HCT116 (cell line): ENCODE results near the gene PPM1H.

Experiments used
- CTCF ChIP-seq, 3 experiments: fragments of 200-600 bp in 1 of 3; sonication (generic) in 1 of 3; IDR thresholded peaks in 2 of 3; conservative IDR thresholded peaks in 1 of 3; 2 replicates each; pipeline ENCODE4 v1.5.1; 2012 to 2017; ENCODE audit warnings: low read depth in 2 of 3, low read length in 2 of 3, antibody characterized with exemption in 1 of 3, borderline replicate concordance in 1 of 3, control low read depth in 1 of 3, mild to moderate bottlenecking in 1 of 3, mixed read lengths in 1 of 3, mixed run types in 1 of 3, moderate library complexity in 1 of 3; ENCODE audit not compliant: insufficient read depth in 1 of 3
- EGR1 ChIP-seq: IDR thresholded peaks from 2 replicates; pipeline ENCODE4 v1.6.1; 2012; ENCODE audit warnings: low read depth
- EZH2 ChIP-seq: fragments of 200-600 bp; sonication (generic); IDR thresholded peaks from 2 replicates; pipeline ENCODE4 v1.6.1; 2017; ENCODE audit warnings: antibody characterized with exemption, mixed run types
- EZH2phosphoT487 ChIP-seq: fragments of 200-600 bp; IDR thresholded peaks from 2 replicates; pipeline ENCODE4 v1.6.1; 2018; ENCODE audit warnings: antibody characterized with exemption, borderline replicate concordance
- FOSL1 ChIP-seq: IDR thresholded peaks from 2 replicates; pipeline ENCODE4 v1.6.1; 2012; ENCODE audit warnings: low read depth
- MAX ChIP-seq: IDR thresholded peaks from 2 replicates; pipeline ENCODE4 v1.6.1; 2012
- POLR2A ChIP-seq: IDR thresholded peaks from 2 replicates; pipeline ENCODE4 v1.7.0; 2011; ENCODE audit warnings: borderline replicate concordance; ENCODE audit not compliant: insufficient read depth, insufficient read length; ENCODE audit errors: extremely low read depth
- REST ChIP-seq: IDR thresholded peaks from 2 replicates; pipeline ENCODE4 v1.6.1; 2012; ENCODE audit warnings: low read depth
- SRF ChIP-seq: IDR thresholded peaks from 2 replicates; pipeline ENCODE4 v1.6.1; 2012; ENCODE audit warnings: low read depth
- YY1 ChIP-seq: IDR thresholded peaks from 2 replicates; pipeline ENCODE4 v1.6.1; 2011; ENCODE audit warnings: low read length, low read depth, moderate library complexity, mild to moderate bottlenecking; ENCODE audit not compliant: insufficient replicate concordance; ENCODE audit errors: extremely low read depth
- ZBTB33 ChIP-seq: IDR thresholded peaks from 2 replicates; pipeline ENCODE4 v1.6.1; 2011; ENCODE audit warnings: mild to moderate bottlenecking, low read length, moderate library complexity; ENCODE audit not compliant: insufficient replicate concordance; ENCODE audit errors: extremely low read depth
- ZNF274 ChIP-seq: fragments of 200-500 bp; sonication (Bioruptor generic); IDR thresholded peaks from 2 replicates; pipeline ENCODE4 v1.6.1; 2014; ENCODE audit warnings: mild to moderate bottlenecking, low read depth, low read length, inconsistent platforms
- TF ChIP-seq, protein P1 (sequence below): IDR thresholded peaks from 2 replicates; pipeline ENCODE4 v1.6.1; 2012

DNA sequence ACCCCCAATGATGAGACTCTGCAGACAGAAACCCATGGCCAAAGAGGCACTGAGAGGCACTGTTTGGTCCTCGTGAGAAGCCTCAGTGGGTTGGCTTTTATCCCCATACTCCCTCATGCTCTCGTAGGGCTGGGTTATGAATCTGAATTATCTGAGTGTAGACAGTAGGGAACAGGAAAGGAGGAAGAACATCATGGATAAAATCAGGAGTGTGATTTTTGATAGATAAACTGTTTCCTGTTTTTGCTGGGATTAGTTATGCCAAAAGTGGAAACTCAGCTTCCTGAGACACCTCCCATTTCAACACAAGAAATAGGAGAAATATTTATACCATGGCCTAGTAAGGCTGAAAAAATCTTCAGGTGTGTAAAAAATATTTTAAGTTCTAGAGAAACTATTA lies 177.9 kb downstream of the PPM1H start:
- no peak for TF ChIP-seq CTCF (IDR thresholded peaks at IDR 0.05 in 2 of 3, conservative IDR thresholded peaks at IDR 0.05 in 1 of 3; ENCODE audit: borderline replicate concordance in 1 of 3, insufficient read depth in 1 of 3, low read depth in 2 of 3, low read length in 2 of 3)
- TF ChIP-seq FOSL1 = no peak
- no peak for TF ChIP-seq EZH2
- no peak for TF ChIP-seq EGR1
- TF ChIP-seq EZH2phosphoT487 = no peak
- TF ChIP-seq ZNF274 = no peak
- no peak for TF ChIP-seq REST
- TF ChIP-seq ZBTB33 = no peak
- TF ChIP-seq POLR2A = no peak
- TF ChIP-seq SRF = no peak
- TF ChIP-seq YY1 = no peak
- no peak for TF ChIP-seq MAX
- TF ChIP-seq, protein P1, sequence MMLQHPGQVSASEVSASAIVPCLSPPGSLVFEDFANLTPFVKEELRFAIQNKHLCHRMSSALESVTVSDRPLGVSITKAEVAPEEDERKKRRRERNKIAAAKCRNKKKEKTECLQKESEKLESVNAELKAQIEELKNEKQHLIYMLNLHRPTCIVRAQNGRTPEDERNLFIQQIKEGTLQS = no peak
